ENCODE results near the gene TMCC1.

GRCh38 chr3:129699199-129699598, 194.3 kb downstream of the TMCC1 start:
- TF ChIP-seq POLR2A (IDR thresholded peaks at IDR 0.05) (no peak), CTCF (IDR thresholded peaks at IDR 0.05) (no peak)

Data from right lobe of liver (tissue), 4 donors.